Stimulated activated CD4-positive, alpha-beta T cell treated with anti-CD3 and anti-CD28 coated beads, Interleukin-2, amount 100 ng/mL, for 24 hours (primary cell): ENCODE results near the gene RNF4.
"Not testable (repeated sequence)": the region's sequence is repeated elsewhere in the genome, so short reads cannot be mapped to it uniquely, and the experiment has no call there.

Source experiments
- DNase-seq, 2 donors: peaks; one replicate each; pipeline ENCODE4 v3.0.0-alpha.2; 2020

RNF4 gene

GRCh38 chr4:2537011-2537830, 68.3 kb downstream of the RNF4 start:
- DNase-seq = peak; percentile 59 to 62

GRCh38 chr4:2543580-2544191, 74.8 kb downstream of the RNF4 start:
- not testable (repeated sequence) for DNase-seq

- DNase-seq = no peak
Measured at GRCh38 chr4:2545321-2546013, 76.6 kb downstream of the RNF4 start.

- DNase-seq = no peak
Measured at GRCh38 chr4:2546286-2546823, 77.4 kb downstream of the RNF4 start.

- DNase-seq = not testable (repeated sequence)
Measured at GRCh38 chr4:2546961-2547691, 78.2 kb downstream of the RNF4 start.

- no peak for DNase-seq
Measured at GRCh38 chr4:2551118-2551517, 82.2 kb downstream of the RNF4 start.

GRCh38 chr4:2552806-2553205, 83.9 kb downstream of the RNF4 start:
- DNase-seq = no peak

- DNase-seq = no peak
Measured at GRCh38 chr4:2558301-2558700, 89.4 kb downstream of the RNF4 start.

- DNase-seq = no peak
Measured at GRCh38 chr4:2560167-2560566, 91.3 kb downstream of the RNF4 start.
